OCI-LY7 (cell line): ENCODE data around the gene SEMA4D. TPM values are rescaled to one million over a fixed set of nuclear protein-coding genes. Genes with fewer than 3 reads are reported as not detected.

Source experiments
- BruUV-seq: library from RNA; stranded (reverse); fragments of 400-500 nt; replicated peaks from 2 replicates; lab custom pipeline; 2021; lab: Mats Ljungman, UMichigan
- CTCF ChIA-PET: fragments of 300-600 bp; sonication (Branson Sonifier 250); formaldehyde crosslinking; loops from one replicate; lab custom pipeline; 2022; ENCODE audit warnings: antibody characterized with exemption; ENCODE audit not compliant: unreplicated experiment; lab: Charles Lee
- POLR2A ChIA-PET: fragments of 300-600 bp; sonication (Branson Sonifier 250); formaldehyde crosslinking; loops from one replicate; lab custom pipeline; 2022; ENCODE audit warnings: antibody characterized with exemption; lab: Charles Lee
- DNase-seq: peaks from one replicate; pipeline ENCODE4 v3.0.0-alpha.2; 2015; ENCODE audit warnings: low spot score
- H2AFZ ChIP-seq: fragments of 200-600 bp; sonication (generic), shearing (Covaris generic); 2 replicates; pipeline ENCODE4 v1.6.1; 2014; ENCODE audit warnings: mild to moderate bottlenecking, antibody characterized with exemption, low read length, moderate library complexity
- H3K27ac ChIP-seq: fragments of 200-600 bp; sonication (generic); 2 replicates; pipeline ENCODE4 v1.5.1; 2014; ENCODE audit warnings: mixed run types, low read depth, mild to moderate bottlenecking, moderate library complexity, low read length, inconsistent platforms; ENCODE audit not compliant: poor library complexity, severe bottlenecking
- H3K36me3 ChIP-seq: fragments of 200-600 bp; sonication (generic); 2 replicates; pipeline ENCODE4 v1.6.1; 2014; ENCODE audit warnings: mild to moderate bottlenecking, antibody characterized with exemption, low read length, moderate library complexity, mixed read lengths; ENCODE audit not compliant: insufficient read depth
- H3K4me1 ChIP-seq: fragments of 200-600 bp; sonication (generic); 2 replicates; pipeline ENCODE4 v1.5.1; 2014; ENCODE audit warnings: mild to moderate bottlenecking, low read length; ENCODE audit not compliant: insufficient read depth, poor library complexity, severe bottlenecking
- H3K4me2 ChIP-seq: fragments of 200-600 bp; sonication (generic); 2 replicates; pipeline ENCODE4 v1.6.1; 2014; ENCODE audit warnings: mild to moderate bottlenecking, low read length
- H3K4me3 ChIP-seq: fragments of 200-600 bp; sonication (generic); 2 replicates; pipeline ENCODE4 v1.5.1; 2014; ENCODE audit warnings: mild to moderate bottlenecking, low read depth, low read length; ENCODE audit not compliant: poor library complexity, severe bottlenecking
- H3K79me2 ChIP-seq: fragments of 200-600 bp; sonication (generic); 2 replicates; pipeline ENCODE4 v1.6.1; 2016; ENCODE audit warnings: low read depth, mild to moderate bottlenecking, low read length, moderate library complexity, mixed read lengths; ENCODE audit not compliant: insufficient read depth
- H3K9me2 ChIP-seq: fragments of 200-600 bp; sonication (generic); 2 replicates; pipeline ENCODE4 v1.6.1; 2016; ENCODE audit warnings: mild to moderate bottlenecking, low read length, mixed read lengths; ENCODE audit not compliant: insufficient read depth
- H3K9me3 ChIP-seq: fragments of 200-600 bp; sonication (generic); 2 replicates; pipeline ENCODE4 v1.6.1; 2014; ENCODE audit warnings: mild to moderate bottlenecking, mixed run types, low read length, mixed read lengths
- H4K20me1 ChIP-seq: fragments of 200-600 bp; sonication (generic); 2 replicates; pipeline ENCODE4 v1.6.1; 2014; ENCODE audit warnings: mild to moderate bottlenecking, antibody characterized with exemption, low read length, moderate library complexity, mixed read lengths; ENCODE audit not compliant: insufficient read depth
- CTCF ChIP-seq: fragments of 200-600 bp; sonication (generic); conservative IDR thresholded peaks from 2 replicates; pipeline ENCODE4 v1.5.1; 2014; ENCODE audit warnings: mild to moderate bottlenecking, antibody characterized with exemption, low read length, moderate library complexity, mixed read lengths
- EZH2phosphoT487 ChIP-seq: fragments of 200-600 bp; sonication (generic); IDR thresholded peaks from 2 replicates; pipeline ENCODE4 v1.6.1; 2018; ENCODE audit warnings: low read depth, borderline replicate concordance, mild to moderate bottlenecking, mixed run types, antibody characterized with exemption, low read length, moderate library complexity, mixed read lengths
- intact Hi-C: fragments of 100-400 bp; cut with micrococcal nuclease; formaldehyde crosslinking; loops from one replicate; pipeline ENCODE4 v1.10.0; 2022; ENCODE audit not compliant: unreplicated experiment
- total RNA-seq, 2 experiments: library from RNA; depleted of rRNA in 1 of 2; stranded (reverse); fragments of >200 nt in 1 of 2; shearing (Covaris generic) in 1 of 2; gene quantifications; 2 replicates each; pipeline ENCODE4 v1.2.3, GENCODE V29; 2014 to 2022

Gene SEMA4D
- total RNA-seq, 2 experiments from 2014 or later: 28.5 to 60.5 TPM

DNA sequence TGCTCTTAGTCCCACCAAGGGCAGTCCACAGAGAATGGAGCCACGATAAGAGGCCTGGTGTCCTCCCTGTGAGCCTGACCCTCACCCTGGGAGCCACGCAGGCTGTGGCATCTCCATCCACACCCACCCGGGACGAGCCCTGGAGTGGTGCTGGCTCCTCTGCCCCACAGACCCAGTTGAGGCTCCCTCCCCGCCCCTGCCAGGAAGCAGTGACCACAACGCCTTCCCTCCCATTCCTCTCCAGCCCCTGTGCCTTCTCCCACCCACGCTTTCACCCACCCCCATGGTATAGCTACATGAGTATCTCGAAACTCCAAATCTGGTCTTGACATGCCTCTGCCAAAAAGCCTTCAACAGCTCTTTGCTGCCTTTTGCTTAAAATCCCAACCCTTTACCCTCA, 57.9 kb downstream of the SEMA4D start:
- ChIA-PET CTCF (interaction anchor here (0.5 to 0.8 kb wide), 4 partner anchors 18 to 109 kb away, joined by 3 to 7 read pairs (median 4); no protein-coding TSS in a partner anchor), POLR2A (interaction anchor here (0.7 to 2.7 kb wide), 8 partner anchors 9 to 1991 kb away, joined by 3 to 8 read pairs (median 3); no protein-coding TSS in a partner anchor)
- H3K4me1 ChIP-seq: peaks cover 90% of the 10 kb centered on the region
- no peak overlapping the region for H3K4me3 ChIP-seq
- peak overlapping the region; percentile 48 for H3K4me2 ChIP-seq
- no TSS peak for BruUV-seq
- intact Hi-C loops: loop anchor here (1.0 kb wide), 1 partner anchor 44 kb away; no protein-coding TSS in a partner anchor
- H4K20me1 ChIP-seq: peaks cover 4% of the 10 kb centered on the region; the same call in 1 of the 2 replicates
- H3K9me3 ChIP-seq: no peaks in the 10 kb centered on the region
- H3K36me3 ChIP-seq: no peaks in the 10 kb centered on the region
- no peak for TF ChIP-seq CTCF
- no peak for TF ChIP-seq EZH2phosphoT487
- H3K79me2 ChIP-seq: no peaks in the 10 kb centered on the region
- no peaks in the 10 kb centered on the region for H3K9me2 ChIP-seq
- no peak overlapping the region for H2AFZ ChIP-seq
- H3K27ac ChIP-seq: no peak overlapping the region
- DNase-seq: no peak

DNA sequence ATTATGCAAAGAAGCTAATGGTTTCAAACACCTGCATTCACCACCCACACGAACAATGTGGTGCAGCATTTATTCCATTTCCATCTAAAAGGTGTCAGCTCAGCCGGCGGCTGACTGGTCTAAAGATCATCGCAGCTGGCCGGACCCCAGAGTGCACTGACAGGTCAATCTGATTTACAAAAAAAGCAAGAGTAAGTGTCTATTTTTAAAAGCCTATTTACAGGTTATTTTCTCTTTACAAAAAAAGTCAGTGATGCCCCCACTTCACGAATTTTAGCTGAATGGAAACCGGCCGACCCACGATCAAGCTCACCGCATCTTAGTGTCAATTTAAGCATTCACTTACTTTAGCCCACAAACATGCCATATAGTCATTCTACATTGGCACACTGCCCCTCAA, 58.3 kb downstream of the SEMA4D start:
- CTCF ChIA-PET: no interaction called here
- H3K9me2 ChIP-seq: no peaks in the 10 kb centered on the region
- no peaks in the 10 kb centered on the region for H3K36me3 ChIP-seq
- H3K9me3 ChIP-seq: no peaks in the 10 kb centered on the region
- no peak overlapping the region for H3K4me3 ChIP-seq
- no TSS peak for BruUV-seq
- DNase-seq: no peak
- H3K4me2 ChIP-seq: peak overlapping the region; percentile 48
- TF ChIP-seq EZH2phosphoT487 (no peak), CTCF (no peak)
- POLR2A ChIA-PET: interaction anchor here (0.6 to 2.7 kb wide), 8 partner anchors 9 to 1990 kb away, joined by 3 to 8 read pairs (median 3); no protein-coding TSS in a partner anchor
- peaks cover 4% of the 10 kb centered on the region; the same call in 1 of the 2 replicates for H4K20me1 ChIP-seq
- no peaks in the 10 kb centered on the region for H3K79me2 ChIP-seq
- H2AFZ ChIP-seq: no peak overlapping the region
- intact Hi-C loops: no loop called here
- H3K27ac ChIP-seq: no peak overlapping the region
- H3K4me1 ChIP-seq: peaks cover 95% of the 10 kb centered on the region

- ChIA-PET CTCF (interaction anchor here (0.6 kb wide), 1 partner anchor 105 kb away, joined by 3 read pairs; no protein-coding TSS in a partner anchor), POLR2A (no interaction called here)
- H3K9me2 ChIP-seq: no peaks in the 10 kb centered on the region
- H3K79me2 ChIP-seq: no peaks in the 10 kb centered on the region
- H3K27ac ChIP-seq: no peak overlapping the region
- TF ChIP-seq EZH2phosphoT487 (no peak), CTCF (no peak)
- H3K4me1 ChIP-seq: peaks cover 86% of the 10 kb centered on the region
- H3K4me2 ChIP-seq: 0 out of 2 replicates have a peak overlapping the region, but pooled peaks have one; percentile 48
- H3K9me3 ChIP-seq: no peaks in the 10 kb centered on the region
- intact Hi-C loops: no loop called here
- no peak overlapping the region for H2AFZ ChIP-seq
- H3K4me3 ChIP-seq: no peak overlapping the region
- no TSS peak for BruUV-seq
- peaks cover 4% of the 10 kb centered on the region; the same call in 1 of the 2 replicates for H4K20me1 ChIP-seq
- no peaks in the 10 kb centered on the region for H3K36me3 ChIP-seq
- no peak for DNase-seq
Observed at GRCh38 chr9:89438194-89438593, 59.7 kb downstream of the SEMA4D start.
